HEK293 (cell line): ENCODE data around the gene FBXO28.

ENCODE experiments used
- CTCF ChIA-PET: fragments of 350-600 bp; formaldehyde crosslinking; extraction: SDS; loops from one replicate; lab custom pipeline; 2021; ENCODE audit warnings: antibody characterized with exemption; lab: Yijun Ruan, JAX
- POLR2A ChIA-PET: fragments of 300-600 bp; formaldehyde crosslinking; extraction: SDS; loops from one replicate; lab custom pipeline; 2020; ENCODE audit warnings: antibody characterized with exemption, inconsistent platforms; lab: Yijun Ruan, JAX
- H3K27ac ChIP-seq: fragments of 200-500 bp; sonication (Bioruptor generic); 2 replicates; pipeline ENCODE4 v1.5.1; 2014; ENCODE audit warnings: low read depth, low read length, control low read depth, inconsistent platforms; ENCODE audit errors: extremely low read depth
- H3K36me3 ChIP-seq, 2 experiments: fragments of 200-500 bp in 1 of 2; sonication (Bioruptor generic) in 1 of 2; 1 replicate in 1 of 2; 2 replicates in 1 of 2; pipeline ENCODE4 v1.5.1; 2014 to 2017; ENCODE audit warnings: inconsistent platforms in 2 of 2, low read length in 2 of 2; ENCODE audit not compliant: control insufficient read depth in 2 of 2, insufficient read depth in 1 of 2
- H3K4me1 ChIP-seq: fragments of 200-500 bp; sonication (Bioruptor generic); 2 replicates; pipeline ENCODE4 v1.5.1; 2014; ENCODE audit warnings: mild to moderate bottlenecking, low read length, inconsistent platforms; ENCODE audit not compliant: control insufficient read depth, insufficient read depth
- H3K4me3 ChIP-seq: 2 replicates; pipeline ENCODE4 v1.5.1; 2011; ENCODE audit warnings: low read depth, mild to moderate bottlenecking, control low read depth, low read length, moderate library complexity
- H3K9me3 ChIP-seq: fragments of 200-500 bp; sonication (Bioruptor generic); 2 replicates; pipeline ENCODE4 v1.5.1; 2014; ENCODE audit warnings: low read depth, low read length, inconsistent platforms; ENCODE audit not compliant: control insufficient read depth, insufficient read depth
- KLF10 ChIP-seq: fragments of 450-650 bp; IDR thresholded peaks from 2 replicates; pipeline ENCODE4 v1.5.1; 2018; ENCODE audit warnings: missing biosample characterization, mild to moderate bottlenecking, missing genetic modification characterization
- SP7 ChIP-seq: fragments of 450-650 bp; formaldehyde crosslinking; IDR thresholded peaks from 2 replicates; pipeline ENCODE4 v1.5.1; 2016; ENCODE audit warnings: missing biosample characterization, missing genetic modification characterization
- TRIM28 ChIP-seq: IDR thresholded peaks from 2 replicates; pipeline ENCODE4 v1.6.1; 2011; ENCODE audit warnings: low read length, control low read depth, borderline replicate concordance
- WT1 ChIP-seq: fragments of 450-650 bp; formaldehyde crosslinking; IDR thresholded peaks from 2 replicates; pipeline ENCODE4 v1.5.1; 2016; ENCODE audit warnings: missing biosample characterization, missing genetic modification characterization
- ZBTB1 ChIP-seq: fragments of 450-650 bp; formaldehyde crosslinking; IDR thresholded peaks from 2 replicates; pipeline ENCODE4 v1.5.1; 2016; ENCODE audit warnings: missing biosample characterization, missing genetic modification characterization
- ZBTB17 ChIP-seq: fragments of 450-650 bp; formaldehyde crosslinking; IDR thresholded peaks from 2 replicates; pipeline ENCODE4 v1.5.1; 2016; ENCODE audit warnings: missing biosample characterization, missing genetic modification characterization
- ZFP69B ChIP-seq: fragments of 450-650 bp; formaldehyde crosslinking; IDR thresholded peaks from 2 replicates; pipeline ENCODE4 v1.5.1; 2016; ENCODE audit warnings: missing biosample characterization, missing genetic modification characterization
- ZNF133 ChIP-seq: fragments of 450-650 bp; formaldehyde crosslinking; IDR thresholded peaks from 2 replicates; pipeline ENCODE4 v1.5.1; 2016; ENCODE audit warnings: missing biosample characterization, missing genetic modification characterization
- ZNF2 ChIP-seq: fragments of 450-650 bp; formaldehyde crosslinking; IDR thresholded peaks from 2 replicates; pipeline ENCODE4 v1.5.1; 2016; ENCODE audit warnings: missing biosample characterization, missing genetic modification characterization
- ZNF202 ChIP-seq: fragments of 450-650 bp; formaldehyde crosslinking; IDR thresholded peaks from 2 replicates; pipeline ENCODE4 v1.5.1; 2016; ENCODE audit warnings: missing biosample characterization, missing genetic modification characterization, borderline replicate concordance
- ZNF214 ChIP-seq: fragments of 450-650 bp; formaldehyde crosslinking; IDR thresholded peaks from 2 replicates; pipeline ENCODE4 v1.5.1; 2017; ENCODE audit warnings: missing biosample characterization, mild to moderate bottlenecking, missing genetic modification characterization, borderline replicate concordance
- ZNF350 ChIP-seq: fragments of 450-650 bp; formaldehyde crosslinking; IDR thresholded peaks from 2 replicates; pipeline ENCODE4 v1.5.0; 2017; ENCODE audit warnings: missing biosample characterization, mild to moderate bottlenecking, missing genetic modification characterization
- ZNF37A ChIP-seq: fragments of 450-650 bp; IDR thresholded peaks from 2 replicates; pipeline ENCODE4 v1.5.1; 2018; ENCODE audit warnings: missing biosample characterization, missing genetic modification characterization
- ZNF521 ChIP-seq: fragments of 450-650 bp; formaldehyde crosslinking; IDR thresholded peaks from 2 replicates; pipeline ENCODE4 v1.5.1; 2017; ENCODE audit warnings: missing biosample characterization, mild to moderate bottlenecking, missing genetic modification characterization
- ZNF626 ChIP-seq: fragments of 450-650 bp; sonication (Bioruptor Pico); formaldehyde crosslinking; IDR thresholded peaks from 2 replicates; pipeline ENCODE4 v1.5.1; 2018; ENCODE audit warnings: missing biosample characterization, missing genetic modification characterization, inconsistent platforms
- ZNF664 ChIP-seq: fragments of 450-650 bp; formaldehyde crosslinking; IDR thresholded peaks from 2 replicates; pipeline ENCODE4 v1.5.1; 2016; ENCODE audit warnings: missing biosample characterization, missing genetic modification characterization
- ZNF692 ChIP-seq: fragments of 450-650 bp; formaldehyde crosslinking; IDR thresholded peaks from 2 replicates; pipeline ENCODE4 v1.5.1; 2016; ENCODE audit warnings: missing biosample characterization, missing genetic modification characterization
- ZNF837 ChIP-seq: fragments of 450-650 bp; formaldehyde crosslinking; IDR thresholded peaks from 2 replicates; pipeline ENCODE4 v1.5.1; 2016; ENCODE audit warnings: missing biosample characterization, missing genetic modification characterization
- ZSCAN23 ChIP-seq: fragments of 450-650 bp; formaldehyde crosslinking; IDR thresholded peaks from 2 replicates; pipeline ENCODE4 v1.5.1; 2016; ENCODE audit warnings: missing biosample characterization, missing genetic modification characterization
- TF ChIP-seq, protein P1 (sequence below): fragments of 450-650 bp; formaldehyde crosslinking; IDR thresholded peaks from 2 replicates; pipeline ENCODE4 v1.5.1; 2016; ENCODE audit warnings: missing biosample characterization, missing genetic modification characterization, low read depth

FBXO28 gene

DNA sequence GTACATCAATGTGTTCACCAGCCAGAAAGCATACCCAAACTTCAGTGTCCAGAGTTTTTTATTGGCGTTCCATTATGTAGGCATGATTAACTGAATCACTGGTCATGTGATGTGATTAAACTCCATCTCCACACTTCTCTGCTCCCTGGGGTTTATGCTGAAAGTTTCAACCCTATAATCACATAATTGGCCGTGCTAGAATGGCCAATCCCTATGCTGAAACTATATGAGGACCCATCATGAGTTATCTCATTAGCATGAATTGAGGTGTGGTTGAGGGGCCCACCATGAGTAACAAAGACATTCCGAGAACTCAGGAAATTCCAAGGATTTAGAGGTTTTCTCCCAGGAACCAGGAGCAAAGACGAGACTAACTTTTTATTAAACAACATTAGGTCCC, 31.8 kb upstream of the FBXO28 start:
- Histone ChIP-seq H3K36me3 (no peaks in the 10 kb centered on the region), H3K4me1 (no peaks in the 10 kb centered on the region), H3K4me3 (no peak overlapping the region), H3K27ac (no peak overlapping the region)
- POLR2A ChIA-PET, result no interaction called here
- CTCF ChIA-PET, result no interaction called here
- TF ChIP-seq ZNF521 (tag by site-specific recombination) (no peak), ZFP69B (tag by site-specific recombination) (peak; percentile 55; the same call in 1 of the 2 replicates), ZNF692 (tag by site-specific recombination) (peak; percentile 51; the same call in 1 of the 2 replicates), ZBTB17 (tag by site-specific recombination) (peak; percentile 47), SP7 (tag by site-specific recombination) (peak; percentile 76), ZNF837 (tag by site-specific recombination) (no peak), ZNF350 (tag by site-specific recombination) (peak; percentile 65), KLF10 (no peak), ZNF37A (tag by site-specific recombination) (no peak), ZNF2 (tag by site-specific recombination) (no peak), ZBTB1 (tag by site-specific recombination) (no peak), ZNF626 (tag by site-specific recombination) (no peak)
- TF ChIP-seq, protein P1, sequence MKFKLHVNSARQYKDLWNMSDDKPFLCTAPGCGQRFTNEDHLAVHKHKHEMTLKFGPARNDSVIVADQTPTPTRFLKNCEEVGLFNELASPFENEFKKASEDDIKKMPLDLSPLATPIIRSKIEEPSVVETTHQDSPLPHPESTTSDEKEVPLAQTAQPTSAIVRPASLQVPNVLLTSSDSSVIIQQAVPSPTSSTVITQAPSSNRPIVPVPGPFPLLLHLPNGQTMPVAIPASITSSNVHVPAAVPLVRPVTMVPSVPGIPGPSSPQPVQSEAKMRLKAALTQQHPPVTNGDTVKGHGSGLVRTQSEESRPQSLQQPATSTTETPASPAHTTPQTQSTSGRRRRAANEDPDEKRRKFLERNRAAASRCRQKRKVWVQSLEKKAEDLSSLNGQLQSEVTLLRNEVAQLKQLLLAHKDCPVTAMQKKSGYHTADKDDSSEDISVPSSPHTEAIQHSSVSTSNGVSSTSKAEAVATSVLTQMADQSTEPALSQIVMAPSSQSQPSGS, result no peak
- TF ChIP-seq, all 188 proteins: peak for 5
- H3K9me3 ChIP-seq, result no peaks in the 10 kb centered on the region

DNA sequence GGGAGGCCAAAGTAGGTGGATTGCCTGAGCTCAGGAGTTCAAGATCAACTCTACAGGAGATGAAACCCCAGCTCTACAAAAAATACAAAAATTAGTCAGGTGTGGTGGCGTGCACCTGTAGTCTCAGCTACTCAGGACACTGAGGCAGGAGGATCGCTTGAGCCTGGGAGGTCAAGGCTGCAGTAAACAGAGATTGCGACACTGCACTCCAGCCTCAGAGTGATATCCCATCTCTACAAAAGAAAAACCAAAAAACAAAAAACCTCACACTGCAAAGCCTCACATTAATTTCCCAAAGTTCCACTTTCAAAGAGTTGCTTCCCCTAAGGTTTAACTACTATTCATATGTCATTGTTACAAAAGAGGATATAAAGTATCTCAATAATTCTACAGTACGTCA, 29.0 kb upstream of the FBXO28 start:
- no peak overlapping the region for H3K27ac ChIP-seq
- ChIA-PET CTCF (interaction anchor here (0.6 to 1.2 kb wide), 4 partner anchors 12 to 838 kb away, joined by 3 to 6 read pairs (median 3); no protein-coding TSS in a partner anchor), POLR2A (no interaction called here)
- H3K4me3 ChIP-seq, result no peak overlapping the region
- no peaks in the 10 kb centered on the region for H3K4me1 ChIP-seq
- no peak for TF ChIP-seq TRIM28
- H3K36me3 ChIP-seq, result no peaks in the 10 kb centered on the region
- no peaks in the 10 kb centered on the region for H3K9me3 ChIP-seq

DNA sequence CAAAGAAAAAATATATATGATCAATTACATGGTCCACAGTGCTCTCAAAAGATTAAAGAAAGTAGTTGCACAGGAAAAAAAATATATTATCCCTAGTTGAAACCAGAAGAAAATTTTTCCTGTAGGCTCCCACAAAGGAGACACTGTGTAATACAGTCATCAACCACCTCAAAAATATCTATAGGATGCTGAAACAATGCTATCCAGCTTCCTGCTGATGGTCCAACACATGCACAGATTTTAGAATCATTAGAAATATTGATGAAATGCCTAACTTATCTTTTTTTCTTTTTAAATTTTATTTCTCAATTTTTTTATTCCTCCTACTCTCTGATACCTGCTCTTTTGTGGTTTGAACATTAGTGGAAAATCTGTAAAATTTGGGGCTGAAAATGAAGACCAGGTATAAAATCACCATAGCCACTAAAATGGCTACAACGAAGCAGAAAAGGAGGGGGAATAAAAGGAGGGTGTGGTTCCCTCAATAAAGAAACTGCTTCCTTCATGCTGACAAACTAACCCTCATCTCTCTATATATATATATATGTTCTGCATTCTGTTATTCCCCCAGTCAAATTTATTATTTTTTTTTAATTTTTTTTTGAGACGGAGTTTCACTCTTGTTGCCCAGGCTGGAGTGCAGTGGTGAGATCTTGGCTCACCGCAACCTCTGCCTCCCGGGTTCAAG, 28.3 kb upstream of the FBXO28 start:
- H3K4me1 ChIP-seq, result no peaks in the 10 kb centered on the region
- no peak overlapping the region for H3K4me3 ChIP-seq
- TF ChIP-seq ZSCAN23 (no peak), WT1 (tag by site-specific recombination) (no peak), ZNF202 (tag by site-specific recombination) (no peak), ZNF664 (tag by site-specific recombination) (peak; percentile 63; the same call in 1 of the 2 replicates), ZNF133 (tag by site-specific recombination) (peak; percentile 81), ZNF214 (tag by site-specific recombination) (peak; percentile 98)
- TF ChIP-seq, protein P1, result no peak
- ChIA-PET CTCF (interaction anchor here (0.6 to 0.9 kb wide), 2 partner anchors 21 to 249 kb away, joined by 3 to 6 read pairs; no protein-coding TSS in a partner anchor), POLR2A (no interaction called here)
- H3K27ac ChIP-seq, result no peak overlapping the region
- H3K36me3 ChIP-seq, result no peaks in the 10 kb centered on the region
- H3K9me3 ChIP-seq, result no peaks in the 10 kb centered on the region
